ENCODE measurements around the gene FDXACB1. TPM values are rescaled to one million over a fixed set of nuclear protein-coding genes. Genes with fewer than 3 reads are reported as not detected.

Gene FDXACB1
- total and polyA plus RNA-seq, 2 of the 4 experiments (the other 2 are of a cell fraction): 1.7 to 3.0 TPM

- H3K23ac ChIP-seq (ENCODE audit: low read depth, low read length): no peak overlapping the region
- H4K5ac ChIP-seq (ENCODE audit: low read depth, low read length): no peak overlapping the region
- WGBS, 2 experiments (ENCODE audit: extremely low coverage in 2 of 2, insufficient read length in 1 of 2): no CpG with 5 or more reads among the region's 5 CpGs
- no peaks in the 10 kb centered on the region for H3K27me3 ChIP-seq (ENCODE audit: control insufficient read depth, insufficient read depth, low read length)
- H2BK15ac ChIP-seq (ENCODE audit: low read depth, low read length): no peak overlapping the region
- no peaks in the 10 kb centered on the region for H3K4me1 ChIP-seq (ENCODE audit: control insufficient read depth, insufficient read depth, low read length)
- H4K91ac ChIP-seq (ENCODE audit: insufficient read depth, low read depth, low read length): no peak overlapping the region
- dilution Hi-C loops (cut with HindIII; ENCODE audit: low sequenced_read_pairs, unreplicated experiment): no loop called here
- H3K27ac ChIP-seq (ENCODE audit: insufficient read depth, low read length): no peak overlapping the region
- ChIA-PET CTCF (interaction anchor here (1.3 kb wide), 1 partner anchor 12 kb away, joined by 4 read pairs; no protein-coding TSS in a partner anchor), POLR2A (ENCODE audit: unreplicated experiment) (no interaction called here)
- no peak overlapping the region for H2AFZ ChIP-seq (replicated peaks; ENCODE audit: low read length, poor library complexity)
- DNase-seq (no peak), ATAC-seq (ENCODE audit: low read depth) (no peak)
- H3K79me1 ChIP-seq (ENCODE audit: low read depth in 1 of 2, low read length in 2 of 2): no peaks in the 10 kb centered on the region; a peak in 1 of 4 replicates
- H3K4me3 ChIP-seq (ENCODE audit: insufficient read depth, low read depth, low read length): no peak overlapping the region
- H4K8ac ChIP-seq (ENCODE audit: low read depth in 2 of 2, low read length in 2 of 2): no peak overlapping the region
- no peak overlapping the region for H3K14ac ChIP-seq (replicated peaks; ENCODE audit: low read depth, low read length)
- TF ChIP-seq FOS (IDR thresholded peaks at IDR 0.05; ENCODE audit: low read depth, low read length) (no peak), CEBPB (IDR thresholded peaks at IDR 0.05; ENCODE audit: low read depth, low read length) (no peak), NFE2L2 (IDR thresholded peaks at IDR 0.05; ENCODE audit: low read depth, low read length) (no peak), CHD1 (IDR thresholded peaks at IDR 0.05; ENCODE audit: low read depth, low read length) (no peak), POLR2A (IDR thresholded peaks at IDR 0.05; ENCODE audit: low read depth, low read length) (no peak), USF2 (IDR thresholded peaks at IDR 0.05; ENCODE audit: low read depth, low read length) (no peak), CTCF (conservative IDR thresholded peaks at IDR 0.05; ENCODE audit: low read depth, low read length) (no peak), MAZ (IDR thresholded peaks at IDR 0.05; ENCODE audit: borderline replicate concordance, low read depth, low read length) (no peak), RAD21 (IDR thresholded peaks at IDR 0.05; ENCODE audit: low read length) (no peak), RCOR1 (IDR thresholded peaks at IDR 0.05; ENCODE audit: insufficient replicate concordance, low read length) (no peak), MAFK (IDR thresholded peaks at IDR 0.05; ENCODE audit: low read depth, low read length) (no peak), BHLHE40 (IDR thresholded peaks at IDR 0.05; ENCODE audit: low read depth, low read length) (no peak), ELK1 (IDR thresholded peaks at IDR 0.05; ENCODE audit: borderline replicate concordance, low read depth, low read length) (no peak), SMC3 (IDR thresholded peaks at IDR 0.05; ENCODE audit: low read depth, low read length) (no peak), MXI1 (IDR thresholded peaks at IDR 0.05; ENCODE audit: borderline replicate concordance, low read depth, low read length) (no peak)
- H3K56ac ChIP-seq (ENCODE audit: extremely low read depth, insufficient read depth, low read length): no peak overlapping the region
- no peak overlapping the region for H3K4me2 ChIP-seq (ENCODE audit: low read depth, low read length)
- in situ Hi-C loops (cut with MboI; ENCODE audit: low sequenced_read_pairs): no loop called here
- no peak overlapping the region for H2BK120ac ChIP-seq (ENCODE audit: low read depth, low read length)
- H3K18ac ChIP-seq (ENCODE audit: low read depth, low read length): no peak overlapping the region
- H3K9me3 ChIP-seq (ENCODE audit: control insufficient read depth, insufficient read depth, low read length): no peaks in the 10 kb centered on the region
- H2BK5ac ChIP-seq (ENCODE audit: low read depth, low read length, poor library complexity, severe bottlenecking): no peak overlapping the region
- no peaks in the 10 kb centered on the region for H4K20me1 ChIP-seq (ENCODE audit: insufficient read depth, low read length)
- no TSS peak for BruUV-seq (replicated peaks)
- no peak overlapping the region for H2BK20ac ChIP-seq (ENCODE audit: low read depth, low read length)
- H3K4ac ChIP-seq (ENCODE audit: low read depth, low read length): no peak overlapping the region
- H3K36me3 ChIP-seq (ENCODE audit: control insufficient read depth, insufficient read depth, low read length): peaks cover 6% of the 10 kb centered on the region
- H2AK5ac ChIP-seq (ENCODE audit: low read depth, low read length): no peak overlapping the region
- H3K9me1 ChIP-seq (ENCODE audit: insufficient read depth, low read length): no peaks in the 10 kb centered on the region
- intact Hi-C loops (cut with micrococcal nuclease): no loop called here
- H3K9ac ChIP-seq (ENCODE audit: low read depth, low read length): no peak overlapping the region
- H2AK9ac ChIP-seq (replicated peaks; ENCODE audit: low read depth, low read length, poor library complexity): no peak overlapping the region
These were observed 49.6 kb downstream of the FDXACB1 start for GRCh38 chr11:111829185-111829968.
